Astrocyte of the cerebellum (primary cell): ENCODE data around the gene PLCL1.

Source experiments
- DNase-seq: peaks from one replicate; pipeline ENCODE4 v3.0.0-alpha.2; 2011; ENCODE audit warnings: low read depth
- H3K4me3 ChIP-seq: 2 replicates; pipeline ENCODE4 v1.5.1; 2011; ENCODE audit warnings: mild to moderate bottlenecking, low read depth, low read length, moderate library complexity
- in situ Hi-C: cut with HindIII; loops from 2 replicates; pipeline ENCODE4 v1.10.0; 2017; ENCODE audit warnings: low sequenced_read_pairs
- TF ChIP-seq, protein P1 (sequence below): IDR thresholded peaks from 2 replicates; pipeline ENCODE4 v1.5.1; 2012; ENCODE audit warnings: low read length, low read depth, moderate library complexity, mild to moderate bottlenecking; ENCODE audit errors: missing control alignments

PLCL1 gene

GRCh38 chr2:197804049-197804757, at the start of gene PLCL1:
Gene PLCL1 (plus strand): TSS chr2:197804593.
- peak; percentile 82 for DNase-seq
- in situ Hi-C loops: no loop called here
- TF ChIP-seq, protein P1, sequence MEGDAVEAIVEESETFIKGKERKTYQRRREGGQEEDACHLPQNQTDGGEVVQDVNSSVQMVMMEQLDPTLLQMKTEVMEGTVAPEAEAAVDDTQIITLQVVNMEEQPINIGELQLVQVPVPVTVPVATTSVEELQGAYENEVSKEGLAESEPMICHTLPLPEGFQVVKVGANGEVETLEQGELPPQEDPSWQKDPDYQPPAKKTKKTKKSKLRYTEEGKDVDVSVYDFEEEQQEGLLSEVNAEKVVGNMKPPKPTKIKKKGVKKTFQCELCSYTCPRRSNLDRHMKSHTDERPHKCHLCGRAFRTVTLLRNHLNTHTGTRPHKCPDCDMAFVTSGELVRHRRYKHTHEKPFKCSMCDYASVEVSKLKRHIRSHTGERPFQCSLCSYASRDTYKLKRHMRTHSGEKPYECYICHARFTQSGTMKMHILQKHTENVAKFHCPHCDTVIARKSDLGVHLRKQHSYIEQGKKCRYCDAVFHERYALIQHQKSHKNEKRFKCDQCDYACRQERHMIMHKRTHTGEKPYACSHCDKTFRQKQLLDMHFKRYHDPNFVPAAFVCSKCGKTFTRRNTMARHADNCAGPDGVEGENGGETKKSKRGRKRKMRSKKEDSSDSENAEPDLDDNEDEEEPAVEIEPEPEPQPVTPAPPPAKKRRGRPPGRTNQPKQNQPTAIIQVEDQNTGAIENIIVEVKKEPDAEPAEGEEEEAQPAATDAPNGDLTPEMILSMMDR: no peak
- peak within 1 kb of the TSS; percentile 53 for H3K4me3 ChIP-seq

- in situ Hi-C loops: no loop called here
- H3K4me3 ChIP-seq: no peak overlapping the region
- TF ChIP-seq, protein P1: no peak
- DNase-seq: no peak
These were observed 45.4 kb upstream of the PLCL1 start for GRCh38 chr2:197759013-197759412.

- TF ChIP-seq, protein P1: no peak
- no peak overlapping the region for H3K4me3 ChIP-seq
- no peak for DNase-seq
- in situ Hi-C loops: no loop called here
These were observed 44.6 kb upstream of the PLCL1 start for GRCh38 chr2:197759625-197760292.

DNA sequence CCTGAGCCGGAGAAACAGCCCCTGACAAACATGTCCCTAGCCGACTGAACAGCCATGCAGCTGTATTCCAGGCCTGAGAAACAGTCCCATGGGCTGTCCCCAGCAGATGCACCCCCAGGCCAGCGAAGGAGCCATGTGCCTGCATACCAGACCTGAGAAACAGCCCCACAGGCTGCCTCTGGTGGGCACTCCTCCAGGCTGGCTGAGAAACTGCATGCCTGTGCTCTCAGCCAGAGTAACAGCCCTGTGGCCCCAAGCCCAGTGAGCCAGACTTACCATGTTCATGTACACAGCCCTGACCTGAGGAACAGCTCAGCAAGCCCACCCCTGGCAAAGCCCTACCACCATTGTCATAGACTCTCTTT, 44.1 kb upstream of the PLCL1 start:
- H3K4me3 ChIP-seq: no peak overlapping the region
- no peak for DNase-seq
- in situ Hi-C loops: no loop called here
- TF ChIP-seq, protein P1: no peak

GRCh38 chr2:197777823-197778407, 26.5 kb upstream of the PLCL1 start:
- H3K4me3 ChIP-seq: no peak overlapping the region
- in situ Hi-C loops: no loop called here
- DNase-seq: peak; percentile 23
- TF ChIP-seq, protein P1: peak; percentile 17

GRCh38 chr2:197779261-197779660, 25.1 kb upstream of the PLCL1 start:
- in situ Hi-C loops: no loop called here
- no peak for DNase-seq
- H3K4me3 ChIP-seq: no peak overlapping the region
- TF ChIP-seq, protein P1: no peak
